A549 (cell line): ENCODE data around the gene ACAN. TPM values are rescaled to one million over a fixed set of nuclear protein-coding genes. Genes with fewer than 3 reads are reported as not detected.

Source experiments
- ATAC-seq, 2 experiments: fragments of 200-7000 bp in 1 of 2; fragments of >200 bp in 1 of 2; cut with Nextera tagmentation in 1 of 2; cut with Tn5 transposase in 1 of 2; 3 replicates each; pipeline versions ENCODE4 v1.8.0 to v1.9.1; 2018 to 2020; ENCODE audit warnings: mild to moderate bottlenecking in 1 of 2, moderate library complexity in 1 of 2
- CTCF ChIA-PET: fragments of 300-600 bp; sonication (Branson Sonifier 250); formaldehyde crosslinking; extraction: SDS; loops from one replicate; lab custom pipeline; 2021; ENCODE audit warnings: antibody characterized with exemption, inconsistent platforms; lab: Yijun Ruan, JAX
- POLR2A ChIA-PET: fragments of 350-600 bp; formaldehyde crosslinking; extraction: SDS; loops from one replicate; lab custom pipeline; 2021; ENCODE audit warnings: antibody characterized with exemption, inconsistent platforms; lab: Yijun Ruan, JAX
- DNase-seq, 2 experiments: peaks; one replicate each; pipeline versions ENCODE4 v3.0.0 to v3.0.0-alpha.2; 2011 to 2016; ENCODE audit warnings: low read depth in 1 of 2, low spot score in 1 of 2
- FAIRE-seq: peaks from 2 replicates; lab custom pipeline; 2011; peaks lifted over from hg19 to GRCh38; lab: Jason Lieb, UNC
- H3K27ac ChIP-seq, 2 experiments: fragments of >200 bp; sonication (Bioruptor Twin); formaldehyde crosslinking; 3 replicates each; pipeline ENCODE4 v1.5.1; 2016 to 2017
- H3K4me1 ChIP-seq: fragments of >200 bp; sonication (Bioruptor Twin); formaldehyde crosslinking; 3 replicates; pipeline ENCODE4 v1.6.1; 2016
- H3K4me2 ChIP-seq: fragments of >200 bp; sonication (Bioruptor Twin); formaldehyde crosslinking; 3 replicates; pipeline ENCODE4 v1.6.1; 2016
- H3K4me3 ChIP-seq: fragments of >200 bp; sonication (Bioruptor Twin); formaldehyde crosslinking; 3 replicates; pipeline ENCODE4 v1.5.1; 2016
- H3K9me3 ChIP-seq: fragments of >200 bp; sonication (Bioruptor Twin); formaldehyde crosslinking; 3 replicates; pipeline ENCODE4 v1.6.1; 2016
- CBX8 ChIP-seq: fragments of 200-600 bp; sonication (generic); IDR thresholded peaks from 2 replicates; pipeline ENCODE4 v1.6.1; 2016
- CHD2 ChIP-seq: fragments of 150-350 bp; IDR thresholded peaks from 2 replicates; pipeline ENCODE4 v1.6.1; 2014; ENCODE audit warnings: low read length; ENCODE audit not compliant: partially characterized antibody
- CHD4 ChIP-seq: fragments of 200-600 bp; sonication (generic); IDR thresholded peaks from 2 replicates; pipeline ENCODE4 v1.6.1; 2016; ENCODE audit warnings: antibody characterized with exemption, mild to moderate bottlenecking, borderline replicate concordance
- E2F6 ChIP-seq: IDR thresholded peaks from 2 replicates; pipeline ENCODE4 v1.6.1; 2012; ENCODE audit warnings: low read depth, borderline replicate concordance
- ESRRA ChIP-seq: fragments of 150-350 bp; IDR thresholded peaks from 2 replicates; pipeline ENCODE4 v1.6.1; 2014; ENCODE audit warnings: mild to moderate bottlenecking, low read length, borderline replicate concordance
- FOXS1 ChIP-seq: fragments of 250-450 bp; sonication (Bioruptor Pico); IDR thresholded peaks from 2 replicates; pipeline ENCODE4 v1.5.0; 2020; ENCODE audit warnings: mild to moderate bottlenecking, moderate library complexity
- GATA3 ChIP-seq: IDR thresholded peaks from 2 replicates; pipeline ENCODE4 v1.6.1; 2012; ENCODE audit warnings: borderline replicate concordance
- HDAC2 ChIP-seq: fragments of 200-600 bp; sonication (generic); IDR thresholded peaks from 2 replicates; pipeline ENCODE4 v1.6.1; 2016
- HOXA7 ChIP-seq: fragments of 250-450 bp; sonication (Bioruptor Pico); IDR thresholded peaks from 2 replicates; pipeline ENCODE4 v1.5.0; 2020; ENCODE audit warnings: mild to moderate bottlenecking, moderate library complexity
- HOXB13 ChIP-seq: fragments of 250-450 bp; sonication (Bioruptor Pico); IDR thresholded peaks from 2 replicates; pipeline ENCODE4 v1.5.0; 2020; ENCODE audit warnings: low read depth, mild to moderate bottlenecking, moderate library complexity
- POLR2AphosphoS2 ChIP-seq: conservative IDR thresholded peaks from 2 replicates; pipeline ENCODE4 v1.6.1; 2012; ENCODE audit warnings: low read length, improper control_type of control experiment, inconsistent platforms
- RAD21 ChIP-seq, 2 experiments: fragments of >200 bp in 1 of 2; sonication (Bioruptor Twin) in 1 of 2; formaldehyde crosslinking in 1 of 2; IDR thresholded peaks in 1 of 2; conservative IDR thresholded peaks in 1 of 2; 2 replicates in 1 of 2; 3 replicates in 1 of 2; pipeline ENCODE4 v1.6.1; 2012 to 2018; ENCODE audit warnings: inconsistent platforms in 1 of 2
- SMC3 ChIP-seq: fragments of >200 bp; sonication (Bioruptor Twin); formaldehyde crosslinking; IDR thresholded peaks from 3 replicates; pipeline ENCODE4 v1.6.1; 2018; ENCODE audit warnings: inconsistent platforms
- TFCP2L1 ChIP-seq: fragments of 250-450 bp; sonication (Bioruptor Pico); IDR thresholded peaks from 2 replicates; pipeline ENCODE4 v1.5.0; 2021; ENCODE audit warnings: mild to moderate bottlenecking
- ZFP36 ChIP-seq: fragments of 450-650 bp; IDR thresholded peaks from 2 replicates; pipeline ENCODE4 v1.6.1; 2014; ENCODE audit warnings: borderline replicate concordance; ENCODE audit not compliant: partially characterized antibody
- ZSCAN20 ChIP-seq: fragments of 250-450 bp; sonication (Bioruptor Pico); IDR thresholded peaks from 2 replicates; pipeline ENCODE4 v1.8.0; 2022; ENCODE audit warnings: mild to moderate bottlenecking, moderate library complexity
- WGBS: methylation state at CpG from one replicate; pipeline ENCODE4 v1.1.6; 2017; ENCODE audit errors: missing lambda C conversion rate; 5-methylcytosine and 5-hydroxymethylcytosine counted together
- polyA plus RNA-seq, 4 experiments: library from polyadenylated mRNA; depleted of rRNA in 3 of 4; stranded (reverse); fragments of >200 nt; fragmentation: RNase III in 1 of 4; extraction: RNeasy Plus Mini Kit Qiagen cat#74134 plus additional on column Dnase treatment in 1 of 4; gene quantifications; 2 replicates in 3 of 4; 3 replicates in 1 of 4; pipeline ENCODE4 v1.2.3, GENCODE V29; 2011 to 2017
- TF ChIP-seq, protein P1 (sequence below): fragments of 450-650 bp; IDR thresholded peaks from 2 replicates; pipeline ENCODE4 v1.6.1; 2014; ENCODE audit warnings: antibody characterized with exemption
- TF ChIP-seq, protein P2 (sequence below): fragments of >200 bp; sonication (Bioruptor Twin); formaldehyde crosslinking; IDR thresholded peaks from 2 replicates; pipeline ENCODE4 v1.6.1; 2016

The ACAN gene
- polyA plus RNA-seq, 2 of the 4 experiments (the other 2 are of a cell fraction), result 0.01 TPM; not detected in 1

GRCh38 chr15:88782465-88782864 lies 20.8 kb upstream of the ACAN start (continued):
- TF ChIP-seq HOXA7 (CRISPR knock-in tag) (no peak), ZFP36 (no peak), TFCP2L1 (CRISPR knock-in tag) (no peak), CHD4 (no peak)

GRCh38 chr15:88785217-88785616 lies 18.0 kb upstream of the ACAN start:
- no peak for DNase-seq
- H3K4me2 ChIP-seq, result no peak overlapping the region
- H3K9me3 ChIP-seq, result no peaks in the 10 kb centered on the region
- ATAC-seq, result no peak
- H3K4me1 ChIP-seq, result no peaks in the 10 kb centered on the region
- ChIA-PET CTCF (interaction anchor here (0.8 kb wide), 1 partner anchor 20 kb away, joined by 3 read pairs; no protein-coding TSS in a partner anchor), POLR2A (no interaction called here)
- FAIRE-seq, result no peak
- TF ChIP-seq, protein P1, sequence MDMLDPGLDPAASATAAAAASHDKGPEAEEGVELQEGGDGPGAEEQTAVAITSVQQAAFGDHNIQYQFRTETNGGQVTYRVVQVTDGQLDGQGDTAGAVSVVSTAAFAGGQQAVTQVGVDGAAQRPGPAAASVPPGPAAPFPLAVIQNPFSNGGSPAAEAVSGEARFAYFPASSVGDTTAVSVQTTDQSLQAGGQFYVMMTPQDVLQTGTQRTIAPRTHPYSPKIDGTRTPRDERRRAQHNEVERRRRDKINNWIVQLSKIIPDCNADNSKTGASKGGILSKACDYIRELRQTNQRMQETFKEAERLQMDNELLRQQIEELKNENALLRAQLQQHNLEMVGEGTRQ, result no peak
- no peak for TF ChIP-seq CBX8
- TF ChIP-seq HOXA7 (CRISPR knock-in tag), result no peak
- no peak for TF ChIP-seq E2F6
- TF ChIP-seq GATA3, result no peak
- TF ChIP-seq RAD21 (conservative IDR thresholded peaks at IDR 0.05 in 1 of 2, IDR thresholded peaks at IDR 0.05 in 1 of 2), result no peak
- TF ChIP-seq ESRRA, result no peak
- no peak for TF ChIP-seq FOXS1 (CRISPR knock-in tag)
- no peak for TF ChIP-seq HOXB13 (CRISPR knock-in tag)
- no peak for TF ChIP-seq SMC3
- TF ChIP-seq, protein P2, sequence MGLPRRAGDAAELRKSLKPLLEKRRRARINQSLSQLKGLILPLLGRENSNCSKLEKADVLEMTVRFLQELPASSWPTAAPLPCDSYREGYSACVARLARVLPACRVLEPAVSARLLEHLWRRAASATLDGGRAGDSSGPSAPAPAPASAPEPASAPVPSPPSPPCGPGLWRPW, result no peak
- TF ChIP-seq ZSCAN20, result no peak
- no peak for TF ChIP-seq CHD2
- H3K4me3 ChIP-seq, result no peak overlapping the region
- 31% methylated on average over 2 of the region's 2 CpGs for WGBS
- H3K27ac ChIP-seq, result no peak overlapping the region

DNA sequence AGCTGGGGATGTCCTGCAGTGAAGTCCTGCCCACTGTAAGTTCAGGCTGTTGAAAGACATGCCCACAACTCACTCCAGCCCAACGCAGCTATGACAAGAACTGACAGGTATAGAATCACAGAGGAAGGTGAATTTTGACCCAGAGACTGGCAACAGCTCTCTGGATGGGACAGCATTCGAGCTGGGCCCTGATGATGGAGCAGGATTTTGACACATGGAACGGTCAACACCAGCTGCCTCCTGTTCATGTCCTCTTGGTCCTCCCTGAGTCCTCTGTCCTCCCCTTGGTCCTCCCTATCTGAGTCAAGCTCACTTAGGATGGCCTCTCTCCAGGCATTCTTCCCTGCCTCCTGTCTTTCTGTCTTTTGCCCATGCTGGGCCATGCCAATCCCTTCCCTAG lies 15.2 kb upstream of the ACAN start:
- FAIRE-seq, result no peak
- no peak for ATAC-seq
- Histone ChIP-seq H3K9me3 (no peaks in the 10 kb centered on the region), H3K4me1 (peaks cover 7% of the 10 kb centered on the region; the same call in 2 of the 3 replicates), H3K27ac (no peak overlapping the region), H3K4me2 (no peak overlapping the region), H3K4me3 (no peak overlapping the region)
- POLR2A ChIA-PET, result no interaction called here
- TF ChIP-seq, protein P1, result no peak
- TF ChIP-seq RAD21 (conservative IDR thresholded peaks at IDR 0.05 in 1 of 2, IDR thresholded peaks at IDR 0.05 in 1 of 2), result no peak
- WGBS, result 8% methylated on average over 3 of the region's 3 CpGs
- CTCF ChIA-PET, result no interaction called here
- DNase-seq, result no peak

GRCh38 chr15:88788816-88789215 lies 14.4 kb upstream of the ACAN start:
- DNase-seq, result no peak
- peaks cover 8% of the 10 kb centered on the region; the same call in 2 of the 3 replicates for H3K4me1 ChIP-seq
- no peaks in the 10 kb centered on the region for H3K9me3 ChIP-seq
- POLR2A ChIA-PET, result no interaction called here
- no peak for TF ChIP-seq HDAC2
- no peak for TF ChIP-seq POLR2AphosphoS2
- TF ChIP-seq CHD2, result no peak
- TF ChIP-seq, all 56 proteins: peak for 0
- CTCF ChIA-PET, result interaction anchor here (0.6 to 1.4 kb wide), 5 partner anchors 10 to 131 kb away, joined by 3 to 4 read pairs (median 3); no protein-coding TSS in a partner anchor
- Histone ChIP-seq H3K4me3 (no peak overlapping the region), H3K4me2 (no peak overlapping the region), H3K27ac (no peak overlapping the region)
- ATAC-seq, result no peak
- no peak for FAIRE-seq
